Gastrocnemius medialis (tissue), 4 donors: Measurements from ENCODE around the gene GATM. TPM values are rescaled to one million over a fixed set of nuclear protein-coding genes. Genes with fewer than 3 reads are reported as not detected.

ENCODE experiments used
- ATAC-seq, 2 donors: fragments of 150-250 bp; one replicate each; pipeline ENCODE4 v1.9.1; 2016
- DNase-seq, 2 donors: peaks; one replicate each; pipeline ENCODE4 v3.0.0-alpha.2; 2019
- H3K27ac ChIP-seq, 4 donors: fragments of 200-600 bp; sonication (generic); 1 replicate in 1 of 4; 2 replicates in 3 of 4; pipeline ENCODE4 v1.5.1; 2016 to 2018; ENCODE audit warnings: mild to moderate bottlenecking in 2 of 4, moderate library complexity in 1 of 4
- H3K27me3 ChIP-seq, 3 donors: fragments of 200-600 bp; sonication (generic) in 2 of 3; 1 replicate in 1 of 3; 2 replicates in 2 of 3; pipeline versions ENCODE4 v1.5.1 to v1.6.0; 2016 to 2019; ENCODE audit warnings: mild to moderate bottlenecking in 1 of 3, moderate library complexity in 1 of 3
- H3K36me3 ChIP-seq, 2 donors: fragments of 200-600 bp; sonication (generic) in 1 of 2; one replicate each; pipeline ENCODE4 v1.5.1; 2017 to 2018
- H3K4me1 ChIP-seq, 2 donors: fragments of 200-600 bp; sonication (generic) in 1 of 2; one replicate each; pipeline ENCODE4 v1.5.1; 2016 to 2017; ENCODE audit warnings: mild to moderate bottlenecking in 2 of 2
- H3K4me3 ChIP-seq, 4 donors: fragments of 200-600 bp; sonication (generic) in 3 of 4; 1 replicate in 1 of 4; 2 replicates in 3 of 4; pipeline ENCODE4 v1.5.1; 2016 to 2019; ENCODE audit warnings: mild to moderate bottlenecking in 2 of 4
- H3K9me3 ChIP-seq, 3 donors: fragments of 200-600 bp; sonication (generic) in 2 of 3; 1 replicate in 1 of 3; 2 replicates in 2 of 3; pipeline ENCODE4 v1.5.1; 2016 to 2019
- POLR2A ChIP-seq, 2 donors: fragments of 450-650 bp; IDR thresholded peaks; one replicate each; pipeline ENCODE4 v1.6.1; 2017; ENCODE audit warnings: antibody characterized with exemption in 2 of 2, mild to moderate bottlenecking in 2 of 2, moderate library complexity in 2 of 2
- in situ Hi-C, 4 donors: fragments of 200-750 bp; cut with MboI; loops; one replicate each; pipeline versions ENCODE4 v1.15.0 to v1.8.0; 2017; ENCODE audit warnings: low sequenced_read_pairs in 4 of 4
- intact Hi-C: fragments of 100-400 bp; cut with DNase I; formaldehyde crosslinking; loops from one replicate; pipeline ENCODE4 v1.15.1; 2023; ENCODE audit warnings: low total_unique reads
- total RNA-seq, 4 donors: library from RNA; depleted of rRNA; stranded (reverse); fragments of >200 nt; gene quantifications; one replicate each; pipeline versions ENCODE4 v1.1.0 to v1.2.3, GENCODE V29; 2016
- TF ChIP-seq, protein P1 (sequence below), 5 experiments: fragments of 450-650 bp in 3 of 5; fragments of 200-600 bp in 2 of 5; sonication (generic) in 2 of 5; IDR thresholded peaks in 4 of 5; conservative IDR thresholded peaks in 1 of 5; 1 replicate in 4 of 5; 2 replicates in 1 of 5; pipeline ENCODE4 v1.5.1; 2016 to 2019; ENCODE audit warnings: antibody characterized with exemption in 5 of 5, mild to moderate bottlenecking in 3 of 5, moderate library complexity in 3 of 5

Gene GATM, protein sequence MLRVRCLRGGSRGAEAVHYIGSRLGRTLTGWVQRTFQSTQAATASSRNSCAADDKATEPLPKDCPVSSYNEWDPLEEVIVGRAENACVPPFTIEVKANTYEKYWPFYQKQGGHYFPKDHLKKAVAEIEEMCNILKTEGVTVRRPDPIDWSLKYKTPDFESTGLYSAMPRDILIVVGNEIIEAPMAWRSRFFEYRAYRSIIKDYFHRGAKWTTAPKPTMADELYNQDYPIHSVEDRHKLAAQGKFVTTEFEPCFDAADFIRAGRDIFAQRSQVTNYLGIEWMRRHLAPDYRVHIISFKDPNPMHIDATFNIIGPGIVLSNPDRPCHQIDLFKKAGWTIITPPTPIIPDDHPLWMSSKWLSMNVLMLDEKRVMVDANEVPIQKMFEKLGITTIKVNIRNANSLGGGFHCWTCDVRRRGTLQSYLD
- 10 to 100 TPM; 18.0 to 92.1 (median 35.3) TPM for total RNA-seq

DNA sequence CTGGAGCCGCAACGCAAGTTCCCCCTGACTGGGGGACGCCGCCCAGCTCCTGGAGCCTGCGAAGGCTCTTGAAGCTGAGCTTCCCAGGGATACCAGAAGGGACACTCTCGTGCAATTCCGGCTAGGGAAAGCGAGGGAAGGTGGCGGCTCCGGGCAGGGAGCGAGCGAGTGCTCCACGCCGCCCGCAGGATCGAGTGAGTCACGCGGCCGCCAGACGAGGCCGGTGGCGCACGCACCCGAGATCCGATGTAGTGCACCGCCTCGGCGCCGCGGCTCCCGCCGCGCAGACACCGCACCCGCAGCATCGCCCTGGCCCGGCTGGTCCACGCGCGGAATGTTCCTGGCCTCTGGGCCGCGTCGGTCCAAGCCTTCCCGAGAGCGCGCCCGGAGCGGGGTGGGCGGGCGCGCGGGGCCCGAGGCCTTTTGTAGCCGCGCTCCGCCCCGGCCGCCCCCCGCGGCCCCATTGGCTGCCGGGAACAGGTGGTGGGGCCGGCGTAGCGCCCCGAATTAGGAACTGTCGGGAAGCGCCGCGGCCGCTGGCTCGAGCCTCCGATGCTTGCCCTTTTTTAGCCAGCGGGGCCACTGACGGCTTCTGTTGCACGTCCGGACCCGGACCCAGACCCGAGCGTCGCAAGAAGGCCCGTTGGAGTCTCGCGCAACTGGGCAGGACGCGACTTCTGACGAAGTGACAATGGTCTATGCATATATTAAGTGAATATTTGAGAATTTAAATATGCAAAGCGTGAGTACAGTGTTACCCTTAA is at the start of gene GATM:
GATM (minus strand) TSS at position 396 of the 764 bp plus-strand sequence; CDS start at position 305, 91 bp downstream.
- Histone ChIP-seq H3K4me3 (peak within 1 kb of the TSS; percentile 60 to 86 (median 71)), H3K4me1 (peaks cover 25 to 31% of the 10 kb centered on the region in 2 donors), H3K9me3 (no peaks in the 10 kb centered on the region), H3K36me3 (no peaks in the 10 kb centered on the region), H3K27me3 (no peaks in the 10 kb centered on the region), H3K27ac (peak within 1 kb of the TSS; percentile 78 to 88 (median 82))
- in situ Hi-C loops (loop anchor here in 1 of 4 donors (10.0 kb wide), 1 partner anchor 184 kb away; no protein-coding TSS in a partner anchor), intact Hi-C loops (loop anchor here (1.0 to 2.0 kb wide), 3 partner anchors 24 to 180 kb away; a partner anchor contains a TSS)
- DNase-seq (peak; percentile 71), ATAC-seq (peak; percentile 78 to 94)
- TF ChIP-seq POLR2A (IDR thresholded peaks at IDR 0.05): peak; percentile 84 to 92
- TF ChIP-seq, protein P1, sequence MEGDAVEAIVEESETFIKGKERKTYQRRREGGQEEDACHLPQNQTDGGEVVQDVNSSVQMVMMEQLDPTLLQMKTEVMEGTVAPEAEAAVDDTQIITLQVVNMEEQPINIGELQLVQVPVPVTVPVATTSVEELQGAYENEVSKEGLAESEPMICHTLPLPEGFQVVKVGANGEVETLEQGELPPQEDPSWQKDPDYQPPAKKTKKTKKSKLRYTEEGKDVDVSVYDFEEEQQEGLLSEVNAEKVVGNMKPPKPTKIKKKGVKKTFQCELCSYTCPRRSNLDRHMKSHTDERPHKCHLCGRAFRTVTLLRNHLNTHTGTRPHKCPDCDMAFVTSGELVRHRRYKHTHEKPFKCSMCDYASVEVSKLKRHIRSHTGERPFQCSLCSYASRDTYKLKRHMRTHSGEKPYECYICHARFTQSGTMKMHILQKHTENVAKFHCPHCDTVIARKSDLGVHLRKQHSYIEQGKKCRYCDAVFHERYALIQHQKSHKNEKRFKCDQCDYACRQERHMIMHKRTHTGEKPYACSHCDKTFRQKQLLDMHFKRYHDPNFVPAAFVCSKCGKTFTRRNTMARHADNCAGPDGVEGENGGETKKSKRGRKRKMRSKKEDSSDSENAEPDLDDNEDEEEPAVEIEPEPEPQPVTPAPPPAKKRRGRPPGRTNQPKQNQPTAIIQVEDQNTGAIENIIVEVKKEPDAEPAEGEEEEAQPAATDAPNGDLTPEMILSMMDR (IDR thresholded peaks at IDR 0.05 in 4 of 5, conservative IDR thresholded peaks at IDR 0.05 in 1 of 5): peak; percentile 22 to 59 (median 51)

DNA sequence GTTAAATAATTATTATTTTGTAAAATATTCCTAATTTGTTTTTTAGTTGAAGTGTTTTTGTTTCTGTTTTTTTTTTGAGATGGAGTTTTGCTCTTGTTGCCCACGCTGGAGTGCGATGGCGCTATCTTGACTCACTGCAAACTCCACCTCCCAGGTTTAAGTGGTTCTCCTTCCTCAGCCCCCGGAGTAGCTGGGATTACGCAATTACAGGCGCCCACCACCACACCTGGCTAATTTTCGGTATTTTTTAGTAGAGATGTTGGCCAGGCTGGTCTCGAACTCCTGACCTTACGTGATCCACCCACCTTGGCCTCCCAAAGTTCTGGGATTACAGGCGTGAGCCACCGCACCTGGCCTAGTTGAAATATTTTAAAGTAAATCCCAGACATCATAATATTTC is 48.7 kb upstream of the GATM start:
- in situ Hi-C loops: no loop called here
- Histone ChIP-seq H3K27ac (no peak overlapping the region), H3K4me1 (peaks cover 4 to 6% of the 10 kb centered on the region in 2 donors), H3K36me3 (peaks cover 0 to under 1% of the 10 kb centered on the region in 2 donors), H3K9me3 (no peaks in the 10 kb centered on the region), H3K4me3 (no peak overlapping the region), H3K27me3 (peaks cover 0 to 6% (median 0%) of the 10 kb centered on the region in 3 donors)
- TF ChIP-seq, protein P1 (IDR thresholded peaks at IDR 0.05 in 4 of 5, conservative IDR thresholded peaks at IDR 0.05 in 1 of 5): no peak
- TF ChIP-seq POLR2A (IDR thresholded peaks at IDR 0.05): no peak
- intact Hi-C loops: no loop called here
- ATAC-seq (no peak), DNase-seq (no peak)

DNA sequence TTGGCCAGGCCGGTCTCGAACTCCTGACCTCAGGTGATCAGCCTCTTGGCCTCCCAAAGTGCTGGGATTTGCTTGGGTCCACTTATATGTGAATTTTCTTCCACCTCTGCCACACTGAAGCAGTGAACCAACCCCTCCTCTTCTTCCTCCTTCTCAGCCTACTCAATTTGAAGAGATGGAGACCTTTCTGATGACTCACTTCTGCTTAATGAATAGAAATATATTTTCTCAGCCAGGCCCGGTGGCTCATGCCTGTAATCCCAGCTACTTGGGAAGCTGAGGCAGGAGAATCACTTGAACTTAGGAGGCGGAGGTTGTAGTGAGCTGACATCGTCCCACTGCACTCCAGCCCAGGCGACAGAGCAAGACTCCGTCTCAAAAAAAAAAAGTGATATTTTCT is 46.8 kb upstream of the GATM start:
- ATAC-seq: no peak
- in situ Hi-C loops: no loop called here

DNA sequence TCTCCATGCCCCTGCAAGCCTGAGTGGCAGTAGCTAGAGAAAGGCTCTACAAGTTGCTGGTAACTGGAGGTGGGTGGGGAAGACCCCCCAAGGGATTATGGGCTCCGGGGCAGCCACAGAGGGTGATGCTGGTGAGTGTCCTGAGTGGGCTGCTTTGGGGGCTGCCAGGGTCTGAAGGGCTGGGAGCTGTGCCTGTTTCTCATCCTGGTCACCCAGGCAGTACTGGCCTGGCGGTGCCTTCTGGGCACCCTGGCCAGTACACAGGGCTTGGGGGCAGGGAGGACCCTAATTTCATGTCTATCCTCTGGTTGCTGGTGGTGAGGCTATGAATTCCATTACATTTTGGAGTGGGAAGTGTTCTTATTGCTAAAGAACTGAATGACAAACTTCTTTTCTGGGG is 46.1 kb upstream of the GATM start:
- Histone ChIP-seq H3K27ac (no peak overlapping the region), H3K4me1 (no peaks in the 10 kb centered on the region), H3K9me3 (no peaks in the 10 kb centered on the region), H3K27me3 (no peaks in the 10 kb centered on the region), H3K4me3 (no peak overlapping the region), H3K36me3 (peaks cover 2 to 27% of the 10 kb centered on the region in 2 donors)
- in situ Hi-C loops (loop anchor here in 1 of 4 donors (25.0 kb wide), 1 partner anchor 262 kb away; no protein-coding TSS in a partner anchor), intact Hi-C loops (no loop called here)
- no peak for TF ChIP-seq POLR2A (IDR thresholded peaks at IDR 0.05)
- TF ChIP-seq, protein P1 (IDR thresholded peaks at IDR 0.05 in 4 of 5, conservative IDR thresholded peaks at IDR 0.05 in 1 of 5): no peak
- no peak for ATAC-seq
- no peak for DNase-seq

More for the DNA sequence above, 46.8 kb upstream of the GATM start:
- Histone ChIP-seq H3K4me1 (peaks cover 0 to 2% of the 10 kb centered on the region in 2 donors), H3K9me3 (no peaks in the 10 kb centered on the region), H3K4me3 (no peak overlapping the region), H3K27me3 (peaks cover 0 to 3% (median 0%) of the 10 kb centered on the region in 3 donors), H3K36me3 (peaks cover 2 to 20% of the 10 kb centered on the region in 2 donors), H3K27ac (no peak overlapping the region)
- intact Hi-C loops: no loop called here
- DNase-seq: no peak
- TF ChIP-seq POLR2A (IDR thresholded peaks at IDR 0.05): no peak
- TF ChIP-seq, protein P1 (IDR thresholded peaks at IDR 0.05 in 4 of 5, conservative IDR thresholded peaks at IDR 0.05 in 1 of 5): no peak
